ENCODE results near the gene UCP3.

DNA sequence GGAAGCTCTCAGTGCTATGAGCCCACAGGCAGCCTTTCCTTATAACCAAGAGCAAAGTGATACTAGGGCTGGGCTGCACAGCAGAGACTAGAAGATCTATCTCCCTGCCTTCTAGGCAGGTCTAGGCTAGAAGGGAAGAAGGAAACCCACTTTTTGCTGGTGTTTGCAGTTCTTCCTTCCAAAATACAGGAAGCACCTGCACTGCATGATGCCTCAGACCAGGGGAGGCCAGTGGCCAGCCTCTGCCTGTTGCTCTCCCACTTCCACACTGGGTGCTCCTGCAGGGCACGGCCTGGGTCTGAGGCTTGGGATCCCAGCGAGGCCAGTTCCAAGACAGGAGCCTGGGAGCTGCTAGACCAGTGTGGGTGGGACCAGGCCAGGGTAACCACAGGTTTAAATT lies 6.0 kb upstream of the UCP3 start:
- TF ChIP-seq, protein P1, sequence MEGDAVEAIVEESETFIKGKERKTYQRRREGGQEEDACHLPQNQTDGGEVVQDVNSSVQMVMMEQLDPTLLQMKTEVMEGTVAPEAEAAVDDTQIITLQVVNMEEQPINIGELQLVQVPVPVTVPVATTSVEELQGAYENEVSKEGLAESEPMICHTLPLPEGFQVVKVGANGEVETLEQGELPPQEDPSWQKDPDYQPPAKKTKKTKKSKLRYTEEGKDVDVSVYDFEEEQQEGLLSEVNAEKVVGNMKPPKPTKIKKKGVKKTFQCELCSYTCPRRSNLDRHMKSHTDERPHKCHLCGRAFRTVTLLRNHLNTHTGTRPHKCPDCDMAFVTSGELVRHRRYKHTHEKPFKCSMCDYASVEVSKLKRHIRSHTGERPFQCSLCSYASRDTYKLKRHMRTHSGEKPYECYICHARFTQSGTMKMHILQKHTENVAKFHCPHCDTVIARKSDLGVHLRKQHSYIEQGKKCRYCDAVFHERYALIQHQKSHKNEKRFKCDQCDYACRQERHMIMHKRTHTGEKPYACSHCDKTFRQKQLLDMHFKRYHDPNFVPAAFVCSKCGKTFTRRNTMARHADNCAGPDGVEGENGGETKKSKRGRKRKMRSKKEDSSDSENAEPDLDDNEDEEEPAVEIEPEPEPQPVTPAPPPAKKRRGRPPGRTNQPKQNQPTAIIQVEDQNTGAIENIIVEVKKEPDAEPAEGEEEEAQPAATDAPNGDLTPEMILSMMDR (IDR thresholded peaks at IDR 0.05) = no peak
- TF ChIP-seq POLR2AphosphoS5 (IDR thresholded peaks at IDR 0.05) (no peak), POLR2A (IDR thresholded peaks at IDR 0.05) (no peak), EP300 (IDR thresholded peaks at IDR 0.05; ENCODE audit: low read depth) (no peak)
